GM23248 (cell line): ENCODE measurements around the gene KCND3.

Source experiments
- EZH2 ChIP-seq: fragments of 200-600 bp; sonication (generic); IDR thresholded peaks from 2 replicates; pipeline ENCODE4 v1.6.1; 2018; ENCODE audit warnings: antibody characterized with exemption, mild to moderate bottlenecking; ENCODE audit not compliant: insufficient read depth, poor library complexity, severe bottlenecking
- EZH2phosphoT487 ChIP-seq: fragments of 200-600 bp; sonication (generic); IDR thresholded peaks from 2 replicates; pipeline ENCODE4 v1.6.1; 2018; ENCODE audit warnings: antibody characterized with exemption, moderate library complexity, mild to moderate bottlenecking, low read depth; ENCODE audit not compliant: insufficient read depth

GRCh38 chr1:111906816-111907215 lies 82.7 kb downstream of the KCND3 start:
- TF ChIP-seq EZH2 (no peak), EZH2phosphoT487 (no peak)
